Natural killer cell treated with Interleukin-12 subunit alpha and Interleukin-12 subunit beta and Interleukin-15 and Interleukin-18, amount 100 ng/mL, for 72 hours (primary cell): ENCODE measurements around the gene ZNF423. TPM values are rescaled to one million over a fixed set of nuclear protein-coding genes. Genes with fewer than 3 reads are reported as not detected.

Experiments used
- ATAC-seq, 2 donors: fragments of 150-1000 bp; cut with Tn5 transposase in 1 of 2; sonication (Bioruptor Pico), chemical (Tn5 transposase) in 1 of 2; 2 replicates each; pipeline ENCODE4 v1.10.0; 2021
- DNase-seq: peaks from one replicate; pipeline ENCODE4 v3.0.0; 2022; ENCODE audit warnings: low spot score
- H3K27ac Mint-ChIP-seq, 2 donors: 1 replicate in 1 of 2; 2 replicates in 1 of 2; pipeline ENCODE4 v1.8.0; 2022; ENCODE audit warnings: mixed read lengths in 2 of 2, mild to moderate bottlenecking in 1 of 2, moderate library complexity in 1 of 2
- H3K27me3 Mint-ChIP-seq, 2 donors: 1 replicate in 1 of 2; 2 replicates in 1 of 2; pipeline ENCODE4 v1.8.0; 2022; ENCODE audit warnings: mixed read lengths in 2 of 2
- H3K36me3 Mint-ChIP-seq: one replicate; pipeline ENCODE4 v1.8.0; 2022; ENCODE audit warnings: mixed read lengths
- H3K4me1 Mint-ChIP-seq, 2 donors: 1 replicate in 1 of 2; 2 replicates in 1 of 2; pipeline ENCODE4 v1.8.0; 2022; ENCODE audit warnings: low read depth in 2 of 2, mixed read lengths in 2 of 2, mild to moderate bottlenecking in 1 of 2
- H3K4me3 Mint-ChIP-seq: one replicate; pipeline ENCODE4 v1.8.0; 2022; ENCODE audit warnings: mixed read lengths
- H3K9me3 Mint-ChIP-seq: 2 replicates; pipeline ENCODE4 v1.8.0; 2022; ENCODE audit warnings: mixed read lengths
- total RNA-seq, 2 donors: library from RNA; stranded (reverse); gene quantifications; one replicate each; pipeline ENCODE4 v1.2.3, GENCODE V29; 2022

The ZNF423 gene
- total RNA-seq, 2 donors from 2014 or later = not detected

DNA sequence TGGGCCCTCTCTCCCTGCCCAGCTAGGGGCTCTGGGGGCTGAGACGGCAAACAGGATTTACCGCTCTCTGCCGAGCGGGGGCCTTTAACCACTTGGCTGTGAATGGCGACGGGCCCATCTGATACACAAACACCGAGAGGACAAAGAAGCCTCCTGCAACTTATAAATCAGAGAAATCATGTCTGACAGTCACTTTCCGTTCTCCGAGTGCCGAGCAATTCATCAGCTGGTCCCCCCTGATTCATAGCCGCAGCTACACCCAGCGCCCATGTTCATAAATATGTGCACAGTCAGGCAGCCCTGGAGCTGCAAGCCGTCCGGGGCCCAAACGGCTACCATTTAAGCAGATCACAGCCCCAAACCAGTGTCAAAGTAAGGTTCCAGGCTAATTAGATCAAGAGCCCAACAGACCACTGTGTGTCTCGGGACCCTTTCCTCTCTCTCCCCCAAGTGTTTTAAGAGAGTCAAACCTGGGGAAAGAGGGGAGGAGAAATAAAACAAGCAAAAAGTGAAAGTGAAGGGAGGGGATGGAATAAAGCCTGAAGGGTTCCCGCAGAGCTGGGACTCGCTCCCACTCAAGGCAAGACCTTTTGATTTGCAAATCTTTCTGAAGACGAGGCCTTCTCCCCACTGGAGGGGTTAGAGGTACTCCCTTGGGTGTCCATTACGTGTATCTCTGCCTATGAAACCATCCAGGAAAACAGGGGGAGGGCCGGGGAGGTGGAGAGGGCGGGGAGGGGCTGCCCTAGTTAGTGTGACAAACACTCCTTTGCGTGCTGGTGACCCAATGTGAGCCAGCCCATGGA is 327.6 kb downstream of the ZNF423 start:
- peaks cover 0 to 8% of the 10 kb centered on the region in 2 donors for H3K4me1 Mint-ChIP-seq
- no peak for ATAC-seq
- no peaks in the 10 kb centered on the region for H3K9me3 Mint-ChIP-seq
- no peak overlapping the region for H3K27ac Mint-ChIP-seq
- DNase-seq = no peak
- peak overlapping the region; percentile 61 for H3K4me3 Mint-ChIP-seq
- peaks cover 0 to 17% of the 10 kb centered on the region in 2 donors for H3K27me3 Mint-ChIP-seq
- no peaks in the 10 kb centered on the region for H3K36me3 Mint-ChIP-seq

GRCh38 chr16:49527611-49528010 is 328.3 kb downstream of the ZNF423 start:
- H3K4me3 Mint-ChIP-seq = no peak overlapping the region
- ATAC-seq = no peak
- peaks cover 0 to 17% of the 10 kb centered on the region in 2 donors for H3K27me3 Mint-ChIP-seq
- H3K4me1 Mint-ChIP-seq = peaks cover 0 to 8% of the 10 kb centered on the region in 2 donors
- no peak for DNase-seq
- no peak overlapping the region for H3K27ac Mint-ChIP-seq
- H3K36me3 Mint-ChIP-seq = no peaks in the 10 kb centered on the region
- no peaks in the 10 kb centered on the region for H3K9me3 Mint-ChIP-seq

DNA sequence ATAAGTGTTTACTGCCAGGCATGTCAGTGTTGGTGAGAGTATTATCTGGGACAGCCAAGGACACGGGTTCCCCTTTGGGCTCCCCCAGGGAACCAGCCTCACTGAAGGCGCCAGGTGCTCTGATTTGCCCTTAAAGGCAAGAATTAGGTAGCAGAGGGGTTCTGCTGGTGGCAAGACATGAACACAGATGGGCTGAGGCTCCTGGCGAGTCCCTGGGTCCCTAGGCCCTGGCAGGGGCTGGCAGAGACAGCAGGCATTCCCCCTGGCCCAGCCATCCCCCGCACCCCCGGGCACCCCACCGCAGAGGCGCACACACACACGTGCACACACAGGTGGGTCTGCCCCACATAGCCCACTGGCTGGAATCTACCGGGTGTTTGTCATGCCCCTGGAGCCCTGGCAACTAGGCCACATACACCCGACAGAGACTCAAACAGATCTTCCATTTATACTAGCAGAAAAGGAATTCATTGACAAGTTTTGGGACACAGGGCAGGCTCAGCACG is 329.0 kb downstream of the ZNF423 start:
- DNase-seq = no peak
- ATAC-seq = no peak
- peaks cover 0 to 8% of the 10 kb centered on the region in 2 donors for H3K4me1 Mint-ChIP-seq
- H3K4me3 Mint-ChIP-seq = no peak overlapping the region
- no peaks in the 10 kb centered on the region for H3K36me3 Mint-ChIP-seq
- H3K9me3 Mint-ChIP-seq = no peaks in the 10 kb centered on the region
- H3K27ac Mint-ChIP-seq = no peak overlapping the region
- H3K27me3 Mint-ChIP-seq = peaks cover 0 to 17% of the 10 kb centered on the region in 2 donors

GRCh38 chr16:49524947-49525315 is 331.0 kb downstream of the ZNF423 start:
- ATAC-seq = no peak
- DNase-seq = no peak
- no peaks in the 10 kb centered on the region for H3K36me3 Mint-ChIP-seq
- H3K27me3 Mint-ChIP-seq = peaks cover 0 to 11% of the 10 kb centered on the region in 2 donors
- peaks cover 0 to 8% of the 10 kb centered on the region in 2 donors for H3K4me1 Mint-ChIP-seq
- H3K27ac Mint-ChIP-seq = no peak overlapping the region
- no peaks in the 10 kb centered on the region for H3K9me3 Mint-ChIP-seq
- H3K4me3 Mint-ChIP-seq = no peak overlapping the region

DNA sequence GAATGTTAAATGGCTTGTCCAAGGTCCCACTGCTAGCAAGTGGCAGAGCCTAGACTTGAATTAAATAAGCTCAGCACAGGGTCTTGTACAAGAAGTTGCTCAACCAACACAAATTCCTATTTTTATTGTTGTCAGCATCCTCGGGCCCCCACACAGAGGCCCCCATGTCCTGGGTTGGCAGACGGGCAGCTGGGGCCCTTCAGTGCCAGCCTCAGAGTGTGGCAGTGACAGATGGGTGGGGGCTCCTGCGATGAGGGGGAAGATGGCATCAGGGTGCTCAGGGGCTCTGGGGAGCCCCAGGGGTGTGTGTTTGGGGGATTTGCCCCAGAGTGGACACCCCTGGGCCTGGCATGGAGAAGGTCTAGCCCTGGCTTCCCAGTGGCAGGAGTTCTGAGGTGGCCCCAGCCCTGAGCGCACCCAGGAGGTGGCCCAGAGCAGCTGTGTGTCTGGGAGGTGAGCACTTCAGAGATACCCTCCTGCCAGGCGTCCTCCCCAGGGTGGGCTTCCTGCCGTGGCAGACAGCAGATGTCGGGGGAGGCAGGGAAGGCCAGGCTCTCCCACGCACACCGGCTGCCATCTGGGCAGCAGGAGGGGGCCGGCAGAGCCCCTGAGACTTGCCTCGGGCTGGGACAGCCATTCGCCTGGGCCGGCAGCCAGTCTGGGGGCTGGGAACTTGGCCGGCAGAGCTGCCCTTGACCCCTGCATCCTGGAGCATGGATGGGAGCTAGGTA is 331.5 kb downstream of the ZNF423 start:
- H3K4me3 Mint-ChIP-seq = no peak overlapping the region
- H3K27ac Mint-ChIP-seq = no peak overlapping the region
- H3K27me3 Mint-ChIP-seq = peaks cover 0 to 11% of the 10 kb centered on the region in 2 donors
- H3K4me1 Mint-ChIP-seq = peaks cover 0 to 8% of the 10 kb centered on the region in 2 donors
- H3K9me3 Mint-ChIP-seq = no peaks in the 10 kb centered on the region
- H3K36me3 Mint-ChIP-seq = no peaks in the 10 kb centered on the region
- ATAC-seq = no peak
- DNase-seq = peak; percentile 44

- Mint-ChIP-seq H3K4me3 (no peak overlapping the region), H3K27me3 (peaks cover 0 to 6% of the 10 kb centered on the region in 2 donors), H3K9me3 (no peaks in the 10 kb centered on the region), H3K36me3 (no peaks in the 10 kb centered on the region), H3K4me1 (peaks cover 0 to 8% of the 10 kb centered on the region in 2 donors), H3K27ac (no peak overlapping the region)
- ATAC-seq (no peak), DNase-seq (no peak)
These were observed 332.3 kb downstream of the ZNF423 start for GRCh38 chr16:49523435-49524159.

GRCh38 chr16:49521734-49522325 is 334.1 kb downstream of the ZNF423 start:
- Mint-ChIP-seq H3K27me3 (no peaks in the 10 kb centered on the region), H3K9me3 (no peaks in the 10 kb centered on the region), H3K4me1 (no peaks in the 10 kb centered on the region), H3K27ac (no peak overlapping the region), H3K36me3 (no peaks in the 10 kb centered on the region), H3K4me3 (no peak overlapping the region)
- ATAC-seq = peak in 1 of 2 donors; percentile 30
- DNase-seq = no peak

DNA sequence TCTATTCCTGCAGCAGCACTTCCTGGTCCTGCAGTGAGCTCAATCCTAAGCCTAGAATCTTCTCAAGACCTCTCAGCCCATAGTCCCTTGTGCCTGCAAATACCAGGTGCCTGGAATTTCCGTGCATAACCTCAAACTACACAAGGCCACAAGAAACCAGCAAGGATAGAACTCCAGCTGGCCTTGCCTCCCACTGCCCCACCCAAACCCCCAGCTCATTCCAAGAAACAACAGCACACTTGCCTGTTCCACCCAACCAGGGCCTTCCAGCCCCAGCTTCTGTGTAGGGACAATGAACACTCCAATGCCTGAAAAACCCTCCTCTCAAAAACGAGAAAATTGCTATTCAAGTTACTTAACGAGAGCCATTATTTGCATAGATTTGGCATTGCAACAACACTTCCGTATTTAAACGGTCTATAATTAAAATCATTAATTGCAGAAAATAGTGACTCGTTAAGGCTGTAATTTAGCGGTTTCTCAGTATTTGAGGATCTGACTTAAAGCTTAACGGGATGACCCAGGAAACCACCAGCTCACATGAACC is 335.3 kb downstream of the ZNF423 start:
- Mint-ChIP-seq H3K9me3 (no peaks in the 10 kb centered on the region), H3K4me3 (no peak overlapping the region), H3K4me1 (no peaks in the 10 kb centered on the region), H3K36me3 (no peaks in the 10 kb centered on the region), H3K27ac (no peak overlapping the region), H3K27me3 (no peaks in the 10 kb centered on the region)
- DNase-seq = no peak
- no peak for ATAC-seq

GRCh38 chr16:49519741-49520140 is 336.2 kb downstream of the ZNF423 start:
- ATAC-seq (no peak), DNase-seq (no peak)
- no peak overlapping the region for H3K4me3 Mint-ChIP-seq
- H3K36me3 Mint-ChIP-seq = no peaks in the 10 kb centered on the region
- no peak overlapping the region for H3K27ac Mint-ChIP-seq
- H3K27me3 Mint-ChIP-seq = no peaks in the 10 kb centered on the region
- no peaks in the 10 kb centered on the region for H3K9me3 Mint-ChIP-seq
- no peaks in the 10 kb centered on the region for H3K4me1 Mint-ChIP-seq

- Mint-ChIP-seq H3K27me3 (no peaks in the 10 kb centered on the region), H3K27ac (no peak overlapping the region), H3K4me1 (no peaks in the 10 kb centered on the region), H3K36me3 (no peaks in the 10 kb centered on the region), H3K4me3 (no peak overlapping the region), H3K9me3 (no peaks in the 10 kb centered on the region)
- DNase-seq = no peak
- no peak for ATAC-seq
These were observed 336.8 kb downstream of the ZNF423 start for GRCh38 chr16:49519008-49519656.

DNA sequence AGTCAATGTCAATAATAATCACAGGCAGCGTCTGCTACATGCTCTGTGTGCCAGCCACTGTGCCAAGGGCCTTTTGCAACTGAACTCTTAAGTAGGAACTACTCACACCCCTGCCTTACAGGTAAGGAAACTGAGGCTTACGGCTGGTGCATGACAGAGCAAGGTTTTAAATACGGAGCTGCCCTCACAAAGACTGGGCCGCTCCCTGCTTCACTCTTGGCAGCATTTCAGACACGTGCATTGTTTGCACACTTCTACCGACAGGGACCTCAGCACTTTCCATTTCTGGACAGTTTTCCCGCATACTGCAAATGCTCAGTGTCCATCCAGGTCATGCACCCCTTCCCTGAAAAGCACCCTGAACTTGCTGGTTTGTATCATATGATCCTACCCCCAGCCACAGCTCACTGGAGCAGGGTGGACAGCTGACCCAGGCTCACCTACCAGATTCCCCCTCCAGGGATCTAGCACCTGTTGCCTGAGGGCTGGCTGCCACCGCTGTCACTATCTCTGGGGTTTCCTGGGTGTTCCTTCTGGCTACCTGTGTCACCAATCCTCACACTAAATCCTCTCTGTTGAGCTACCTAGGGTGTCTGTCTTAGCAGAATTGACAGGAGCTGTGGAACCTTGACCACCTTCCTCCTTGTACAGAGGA is 339.4 kb downstream of the ZNF423 start:
- Mint-ChIP-seq H3K27ac (no peak overlapping the region), H3K36me3 (no peaks in the 10 kb centered on the region), H3K27me3 (no peaks in the 10 kb centered on the region), H3K4me1 (no peaks in the 10 kb centered on the region), H3K4me3 (no peak overlapping the region), H3K9me3 (no peaks in the 10 kb centered on the region)
- ATAC-seq (no peak), DNase-seq (no peak)

DNA sequence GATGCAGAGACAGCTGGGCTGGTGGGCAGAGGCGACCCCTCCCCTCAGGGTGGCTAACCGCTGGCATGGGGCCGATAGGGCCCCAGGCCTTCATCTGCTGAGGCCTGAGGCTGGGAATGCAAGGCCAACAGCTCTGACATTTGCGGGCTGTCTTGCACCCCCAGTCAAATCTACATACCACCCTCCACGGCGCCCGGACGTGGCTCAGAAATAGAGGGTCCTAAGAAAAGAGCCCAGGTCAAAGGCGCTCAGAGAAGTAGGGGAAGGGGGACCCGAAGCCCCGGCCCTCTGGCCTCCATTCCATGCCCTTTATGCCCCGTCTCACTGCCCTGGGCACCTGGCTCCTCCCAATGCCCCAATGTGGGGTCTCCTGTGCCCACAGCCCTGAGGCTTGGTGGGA is 340.1 kb downstream of the ZNF423 start:
- Mint-ChIP-seq H3K4me3 (no peak overlapping the region), H3K4me1 (no peaks in the 10 kb centered on the region), H3K9me3 (no peaks in the 10 kb centered on the region), H3K27me3 (no peaks in the 10 kb centered on the region), H3K36me3 (no peaks in the 10 kb centered on the region), H3K27ac (no peak overlapping the region)
- DNase-seq (no peak), ATAC-seq (peak in 1 of 2 donors; percentile 16)
